Keratinocyte (primary cell): ENCODE results near the gene GLI3. TPM values are rescaled to one million over a fixed set of nuclear protein-coding genes. Genes with fewer than 3 reads are reported as not detected.

Source experiments
- DNase-seq: peaks from one replicate; pipeline ENCODE4 v3.0.0-alpha.2; 2011; ENCODE audit warnings: low read depth, missing footprints, low spot score
- FAIRE-seq: peaks from 2 replicates; lab custom pipeline; 2011; peaks lifted over from hg19 to GRCh38; lab: Jason Lieb, UNC
- H2AFZ ChIP-seq: 2 replicates; pipeline ENCODE4 v1.6.0; 2012; ENCODE audit warnings: low read length, control low read depth, inconsistent platforms; ENCODE audit not compliant: control insufficient read depth
- H3K27ac ChIP-seq: 2 replicates; pipeline ENCODE4 v1.5.1; 2011; ENCODE audit warnings: low read length; ENCODE audit not compliant: control insufficient read depth, insufficient read depth
- H3K27me3 ChIP-seq: 3 replicates; pipeline ENCODE4 v1.6.0; 2011; ENCODE audit warnings: low read length; ENCODE audit not compliant: control insufficient read depth, insufficient read depth; ENCODE audit errors: extremely low read depth
- H3K36me3 ChIP-seq, 2 experiments: 2 replicates in 1 of 2; 3 replicates in 1 of 2; pipeline ENCODE4 v1.5.1; 2011; ENCODE audit warnings: low read length in 2 of 2, mild to moderate bottlenecking in 1 of 2; ENCODE audit not compliant: control insufficient read depth in 2 of 2, insufficient read depth in 2 of 2; ENCODE audit errors: extremely low read depth in 1 of 2
- H3K4me1 ChIP-seq: 3 replicates; pipeline ENCODE4 v1.5.1; 2011; ENCODE audit warnings: low read length; ENCODE audit not compliant: control insufficient read depth, insufficient read depth; ENCODE audit errors: extremely low read depth
- H3K4me2 ChIP-seq: 3 replicates; pipeline ENCODE4 v1.6.0; 2011; ENCODE audit warnings: low read depth, low read length; ENCODE audit not compliant: control insufficient read depth, insufficient read depth; ENCODE audit errors: extremely low read depth
- H3K4me3 ChIP-seq, 3 experiments: fragments of 200-600 bp in 1 of 3; sonication (generic) in 1 of 3; 2 replicates in 2 of 3; 3 replicates in 1 of 3; pipeline ENCODE4 v1.5.1; 2011 to 2016; ENCODE audit warnings: low read length in 3 of 3, mild to moderate bottlenecking in 3 of 3, control low read depth in 2 of 3, inconsistent platforms in 1 of 3, low read depth in 1 of 3, mixed read lengths in 1 of 3, mixed run types in 1 of 3, moderate library complexity in 1 of 3; ENCODE audit not compliant: control insufficient read depth in 2 of 3, insufficient read depth in 2 of 3; ENCODE audit errors: extremely low read depth in 1 of 3
- H3K79me2 ChIP-seq: 2 replicates; pipeline ENCODE4 v1.6.0; 2012; ENCODE audit warnings: low read length; ENCODE audit not compliant: control insufficient read depth, insufficient read depth
- H3K9ac ChIP-seq: 3 replicates; pipeline ENCODE4 v1.6.0; 2011; ENCODE audit warnings: low read length; ENCODE audit not compliant: control insufficient read depth, insufficient read depth; ENCODE audit errors: extremely low read depth
- H3K9me1 ChIP-seq: 3 replicates; pipeline ENCODE4 v1.6.0; 2011; ENCODE audit warnings: low read length; ENCODE audit not compliant: control insufficient read depth, insufficient read depth; ENCODE audit errors: extremely low read depth
- H3K9me3 ChIP-seq: 2 replicates; pipeline ENCODE4 v1.5.1; 2012; ENCODE audit warnings: low read depth, low read length; ENCODE audit not compliant: control insufficient read depth
- H4K20me1 ChIP-seq: 3 replicates; pipeline ENCODE4 v1.6.0; 2011; ENCODE audit warnings: low read length; ENCODE audit not compliant: control insufficient read depth, insufficient read depth; ENCODE audit errors: extremely low read depth
- CTCF ChIP-seq, 3 experiments: IDR thresholded peaks in 1 of 3; conservative IDR thresholded peaks in 1 of 3; optimal IDR thresholded peaks in 1 of 3; 2 replicates in 2 of 3; 3 replicates in 1 of 3; pipeline versions ENCODE3 to v1.5.1; 2011; ENCODE audit warnings: low read length in 3 of 3, mild to moderate bottlenecking in 3 of 3, moderate library complexity in 2 of 3, control low read depth in 1 of 3, inconsistent platforms in 1 of 3; ENCODE audit not compliant: insufficient read depth in 2 of 3; ENCODE audit errors: extremely low read depth in 1 of 3
- EZH2 ChIP-seq: IDR thresholded peaks from one replicate; pipeline ENCODE4 v1.6.1; 2012; ENCODE audit warnings: inconsistent platforms, mild to moderate bottlenecking, low read length, moderate library complexity
- dilution Hi-C: fragments of 300-500 bp; cut with MboI; formaldehyde crosslinking; loops from one replicate; pipeline ENCODE4 v1.7.0; 2020; ENCODE audit warnings: low sequenced_read_pairs; ENCODE audit not compliant: extremely low pct_ligation_motif_present
- polyA plus RNA-seq, 5 experiments: library from polyadenylated mRNA; depleted of rRNA in 3 of 5; stranded (reverse) in 3 of 5; stranded (forward) in 1 of 5; unstranded in 1 of 5; fragments of >200 nt; gene quantifications; 1 replicate in 1 of 5; 2 replicates in 3 of 5; 3 replicates in 1 of 5; pipeline versions ENCODE4 v1.2.1 to v1.2.3, GENCODE V29; 2011 to 2012; ENCODE audit warnings: missing spikeins in 2 of 5, low read depth in 1 of 5, low replicate concordance in 1 of 5

Gene GLI3
- polyA plus RNA-seq, 1 donor (not counting 4 experiments of a cell fraction or from before 2014, with no cell fraction given): 3.6 TPM

DNA sequence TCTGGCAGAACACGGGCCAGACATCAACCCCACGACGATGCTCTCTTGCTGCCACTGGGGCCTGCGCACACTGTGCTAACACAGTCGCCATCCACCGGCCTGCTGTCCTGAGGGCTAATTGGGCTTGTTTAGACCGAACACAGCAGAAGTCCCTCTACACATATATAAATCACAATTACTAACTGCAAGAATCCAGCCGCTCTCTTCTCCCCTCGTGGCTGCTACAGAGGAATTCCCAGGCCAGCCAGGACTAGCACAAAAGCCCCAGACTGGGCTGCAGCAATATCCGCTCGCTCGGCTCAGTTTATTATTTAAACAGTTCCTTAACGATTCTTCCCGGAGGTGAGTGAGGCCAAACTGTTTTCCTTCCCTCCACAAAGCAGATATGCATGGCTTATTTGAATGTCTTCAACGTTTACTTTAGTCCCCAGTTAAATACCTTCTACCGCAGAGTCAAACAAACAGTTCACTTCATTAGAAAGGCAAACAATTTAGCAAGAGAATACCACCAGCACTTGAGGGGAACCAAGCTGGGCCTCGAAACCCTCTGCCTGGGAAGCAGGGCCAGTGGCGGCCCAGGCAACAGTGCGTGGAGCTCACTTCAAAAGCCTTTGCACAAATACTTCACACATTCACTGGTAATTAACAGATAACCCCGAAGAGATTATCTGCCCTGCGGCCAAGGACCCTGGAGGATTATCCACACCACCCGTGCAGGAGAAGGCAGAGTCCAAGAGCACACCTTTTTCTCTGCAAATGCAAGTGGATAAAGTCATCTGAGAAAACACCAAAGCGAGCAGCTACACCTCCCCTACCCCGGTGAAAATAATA, 145.3 kb downstream of the GLI3 start:
- H4K20me1 ChIP-seq: no peaks in the 10 kb centered on the region
- peaks cover 5% of the 10 kb centered on the region for H3K4me1 ChIP-seq
- DNase-seq: no peak
- dilution Hi-C loops: no loop called here
- FAIRE-seq: no peak
- H3K36me3 ChIP-seq: no peaks in the 10 kb centered on the region
- H3K9me1 ChIP-seq: no peaks in the 10 kb centered on the region
- peaks cover 2% of the 10 kb centered on the region for H3K79me2 ChIP-seq
- no peak overlapping the region for H2AFZ ChIP-seq
- H3K27me3 ChIP-seq: no peaks in the 10 kb centered on the region
- H3K9ac ChIP-seq: no peak overlapping the region
- TF ChIP-seq EZH2: no peak
- no peak overlapping the region for H3K27ac ChIP-seq
- H3K4me3 ChIP-seq: no peak overlapping the region
- no peak overlapping the region for H3K4me2 ChIP-seq
- no peaks in the 10 kb centered on the region for H3K9me3 ChIP-seq

DNA sequence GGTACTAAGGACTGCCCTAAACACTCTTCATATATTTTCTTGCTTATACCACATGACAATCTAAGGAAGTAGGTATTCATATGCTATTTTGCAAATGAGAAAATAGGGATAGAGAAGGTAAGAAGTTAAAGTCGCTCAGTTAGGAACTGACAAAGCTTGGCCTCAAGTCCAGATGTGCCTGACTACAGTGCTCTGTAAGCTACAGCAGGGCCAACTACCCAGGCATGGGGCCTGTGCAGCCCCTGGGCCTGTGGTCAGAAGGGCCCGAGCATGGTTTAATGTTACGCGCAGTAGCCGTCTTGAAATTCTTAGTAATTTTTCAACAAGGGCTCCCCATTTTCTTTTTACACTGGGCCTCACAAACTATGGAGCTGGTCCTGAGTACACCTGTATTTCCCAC, 146.2 kb downstream of the GLI3 start:
- no peak for TF ChIP-seq CTCF (optimal IDR thresholded peaks at IDR 0.05 in 1 of 3, IDR thresholded peaks at IDR 0.05 in 1 of 3, conservative IDR thresholded peaks at IDR 0.05 in 1 of 3; ENCODE audit: extremely low read depth in 1 of 3, insufficient read depth in 2 of 3, low read length in 3 of 3)
- no peak for TF ChIP-seq EZH2
- no peak overlapping the region for H2AFZ ChIP-seq
- no peaks in the 10 kb centered on the region for H3K36me3 ChIP-seq
- H3K4me1 ChIP-seq: no peaks in the 10 kb centered on the region
- dilution Hi-C loops: no loop called here
- H3K9me1 ChIP-seq: no peaks in the 10 kb centered on the region
- H3K27ac ChIP-seq: no peak overlapping the region
- H3K9me3 ChIP-seq: no peaks in the 10 kb centered on the region
- no peak overlapping the region for H3K4me2 ChIP-seq
- peaks cover 2% of the 10 kb centered on the region for H3K79me2 ChIP-seq
- H3K27me3 ChIP-seq: no peaks in the 10 kb centered on the region
- no peak for DNase-seq
- FAIRE-seq: no peak
- H3K9ac ChIP-seq: no peak overlapping the region
- no peaks in the 10 kb centered on the region for H4K20me1 ChIP-seq
- no peak overlapping the region for H3K4me3 ChIP-seq
